HepG2 (cell line): ENCODE measurements around the gene CHST10. TPM values are rescaled to one million over a fixed set of nuclear protein-coding genes. Genes with fewer than 3 reads are reported as not detected.

ENCODE experiments used
- ATAC-seq: fragments of 200-7000 bp; cut with Tn5 transposase; 3 replicates; pipeline ENCODE4 v1.9.1; 2020; ENCODE audit warnings: mild to moderate bottlenecking, moderate library complexity
- BruUV-seq: library from RNA; stranded (reverse); fragments of 400-500 nt; replicated peaks from 2 replicates; lab custom pipeline; 2021; lab: Mats Ljungman, UMichigan
- CTCF ChIA-PET: fragments of 300-600 bp; formaldehyde crosslinking; extraction: SDS; loops from one replicate; lab custom pipeline; 2021; ENCODE audit warnings: low total read pairs, inconsistent platforms, low intra/inter-chr PET ratio; lab: Yijun Ruan, JAX
- POLR2A ChIA-PET: fragments of 350-600 bp; sonication (Branson Sonifier 250); formaldehyde crosslinking; loops from one replicate; lab custom pipeline; 2020; ENCODE audit warnings: antibody characterized with exemption, inconsistent platforms; lab: Yijun Ruan, JAX
- DNase-seq: peaks from one replicate; pipeline ENCODE4 v3.0.0-alpha.2; 2015; ENCODE audit warnings: low spot score
- FAIRE-seq: peaks from 3 replicates; lab custom pipeline; 2011; peaks lifted over from hg19 to GRCh38; lab: Jason Lieb, UNC
- H2AFZ ChIP-seq: one replicate; pipeline ENCODE4 v1.6.1; 2011; ENCODE audit warnings: low read length, inconsistent platforms
- H3K27ac ChIP-seq: fragments of 300-600 bp; 3 replicates; pipeline ENCODE4 v1.8.0; 2011; ENCODE audit warnings: mixed run types, mild to moderate bottlenecking, mixed read lengths, low read length, inconsistent platforms; ENCODE audit not compliant: insufficient read depth; ENCODE audit errors: extremely low read length
- H3K27me3 ChIP-seq, 2 experiments: fragments of 200-600 bp in 1 of 2; 2 replicates in 1 of 2; 3 replicates in 1 of 2; pipeline versions ENCODE4 v1.6.0 to v1.8.0; 2011; ENCODE audit warnings: low read length in 2 of 2, mild to moderate bottlenecking in 2 of 2, moderate library complexity in 2 of 2, inconsistent platforms in 1 of 2; ENCODE audit not compliant: insufficient read depth in 2 of 2, control insufficient read depth in 1 of 2
- H3K36me3 ChIP-seq, 2 experiments: fragments of 200-600 bp in 1 of 2; replicated peaks in 1 of 2; 2 replicates in 1 of 2; 3 replicates in 1 of 2; pipeline versions ENCODE4 v1.5.1 to v1.8.0; 2011; ENCODE audit warnings: low read length in 2 of 2, inconsistent platforms in 1 of 2; ENCODE audit not compliant: insufficient read depth in 2 of 2, control insufficient read depth in 1 of 2
- H3K4me1 ChIP-seq: 2 replicates; pipeline ENCODE4 v1.5.1; 2012; ENCODE audit warnings: low read length, inconsistent platforms; ENCODE audit not compliant: insufficient read depth
- H3K4me2 ChIP-seq: 2 replicates; pipeline ENCODE4 v1.6.0; 2011; ENCODE audit warnings: low read depth, low read length, inconsistent platforms
- H3K4me3 ChIP-seq, 3 experiments: fragments of 200-600 bp in 1 of 3; sonication (generic), shearing (Covaris generic) in 1 of 3; replicated peaks in 1 of 3; 2 replicates each; pipeline ENCODE4 v1.5.1; 2011 to 2016; ENCODE audit warnings: low read length in 3 of 3, inconsistent platforms in 2 of 3, low read depth in 2 of 3, mild to moderate bottlenecking in 2 of 3, control low read depth in 1 of 3, mixed read lengths in 1 of 3; ENCODE audit not compliant: insufficient read depth in 1 of 3
- H3K79me2 ChIP-seq: one replicate; pipeline ENCODE4 v1.6.1; 2011; ENCODE audit warnings: low read length, inconsistent platforms; ENCODE audit not compliant: insufficient read depth
- H3K9ac ChIP-seq: 2 replicates; pipeline ENCODE4 v1.6.0; 2011; ENCODE audit warnings: mild to moderate bottlenecking, low read depth, low read length, inconsistent platforms; ENCODE audit not compliant: insufficient read depth
- H3K9me3 ChIP-seq: 2 replicates; pipeline ENCODE4 v1.5.1; 2012; ENCODE audit warnings: mild to moderate bottlenecking, low read length
- H4K20me1 ChIP-seq: 2 replicates; pipeline ENCODE4 v1.6.0; 2011; ENCODE audit warnings: inconsistent platforms, mild to moderate bottlenecking, low read length, moderate library complexity; ENCODE audit not compliant: insufficient read depth
- BORCS8-MEF2B ChIP-seq: sonication (generic); formaldehyde crosslinking; IDR thresholded peaks from 2 replicates; pipeline ENCODE4 v1.8.0; 2022; ENCODE audit warnings: mild to moderate bottlenecking, missing genetic modification reagents
- HHEX ChIP-seq: IDR thresholded peaks from 2 replicates; pipeline ENCODE4 v1.6.1; 2016; ENCODE audit warnings: control low read depth
- MIXL1 ChIP-seq: IDR thresholded peaks from 2 replicates; pipeline ENCODE4 v1.6.1; 2016
- RFX5 ChIP-seq: IDR thresholded peaks from 2 replicates; pipeline ENCODE4 v1.6.1; 2011; ENCODE audit warnings: low read depth, low read length, improper control_type of control experiment
- SMAD3 ChIP-seq: sonication (generic); formaldehyde crosslinking; IDR thresholded peaks from 2 replicates; pipeline ENCODE4 v1.4.0; 2020; ENCODE audit warnings: missing genetic modification reagents
- SP1 ChIP-seq, 2 experiments: fragments of 450-650 bp in 1 of 2; sonication (generic) in 1 of 2; formaldehyde crosslinking in 1 of 2; IDR thresholded peaks; 2 replicates each; pipeline versions ENCODE4 v1.4.0 to v1.6.1; 2016 to 2020; ENCODE audit warnings: missing genetic modification reagents in 1 of 2
- SP140L ChIP-seq: sonication (generic); formaldehyde crosslinking; IDR thresholded peaks from 2 replicates; pipeline ENCODE4 v1.4.0; 2020; ENCODE audit warnings: missing genetic modification reagents, borderline replicate concordance
- SP4 ChIP-seq: sonication (generic); formaldehyde crosslinking; IDR thresholded peaks from 2 replicates; pipeline ENCODE4 v1.8.1; 2023; ENCODE audit warnings: mild to moderate bottlenecking, missing genetic modification reagents
- ZFP36L2 ChIP-seq: sonication (generic); formaldehyde crosslinking; IDR thresholded peaks from 2 replicates; pipeline ENCODE4 v1.4.0; 2020; ENCODE audit warnings: missing genetic modification reagents
- ZFYVE20 ChIP-seq: sonication (generic); formaldehyde crosslinking; IDR thresholded peaks from 2 replicates; pipeline ENCODE4 v1.8.0; 2023; ENCODE audit warnings: low read depth, mild to moderate bottlenecking, moderate library complexity, missing genetic modification reagents, borderline replicate concordance
- ZIK1 ChIP-seq: sonication (generic); formaldehyde crosslinking; IDR thresholded peaks from 2 replicates; pipeline ENCODE4 v1.5.0; 2020; ENCODE audit warnings: mild to moderate bottlenecking, low read depth, missing genetic modification reagents, borderline replicate concordance
- ZMYM2 ChIP-seq: sonication (generic); formaldehyde crosslinking; IDR thresholded peaks from 2 replicates; pipeline ENCODE4 v1.8.0; 2022; ENCODE audit warnings: mild to moderate bottlenecking, missing genetic modification reagents
- ZNF282 ChIP-seq: fragments of 450-650 bp; IDR thresholded peaks from 2 replicates; pipeline ENCODE4 v1.6.1; 2018; ENCODE audit not compliant: partially characterized antibody
- ZNF713 ChIP-seq: sonication (generic); formaldehyde crosslinking; IDR thresholded peaks from 2 replicates; pipeline ENCODE4 v1.4.0; 2020; ENCODE audit warnings: mild to moderate bottlenecking, missing genetic modification reagents
- ZNF773 ChIP-seq: sonication (generic); formaldehyde crosslinking; IDR thresholded peaks from 2 replicates; pipeline ENCODE4 v1.4.0; 2020; ENCODE audit warnings: missing genetic modification reagents, borderline replicate concordance
- WGBS: methylation state at CpG from one replicate; pipeline ENCODE4 v1.1.6; 2017; ENCODE audit warnings: low lambda C conversion rate; 5-methylcytosine and 5-hydroxymethylcytosine counted together
- in situ Hi-C: cut with HindIII; loops from 2 replicates; pipeline ENCODE4 v1.10.0; 2017; ENCODE audit warnings: low pct_unique_long_range_greater_than_20kb; ENCODE audit not compliant: extremely low pct_ligation_motif_present
- intact Hi-C: fragments of 100-400 bp; cut with micrococcal nuclease; formaldehyde crosslinking; loops from one replicate; pipeline ENCODE4 v1.10.0; 2022; ENCODE audit not compliant: unreplicated experiment
- polyA plus RNA-seq, 8 experiments: library from polyadenylated mRNA; depleted of rRNA in 3 of 8; stranded (reverse) in 7 of 8; unstranded in 1 of 8; fragments of >200 nt; fragmentation: Illumina TruSeq in 4 of 8; extraction: Trizol in 4 of 8; gene quantifications; 2 replicates each; pipeline versions ENCODE4 v1.2.1 to v1.2.3, GENCODE V29; 2011 to 2016; ENCODE audit warnings: low read depth in 4 of 8, missing spikeins in 1 of 8, mixed read lengths in 1 of 8; ENCODE audit not compliant: insufficient read depth in 1 of 8
- total RNA-seq, 5 experiments: library from RNA; depleted of rRNA; stranded (reverse); fragments of >200 nt; fragmentation: Illumina TruSeq; extraction: Trizol; gene quantifications; 2 replicates each; pipeline ENCODE4 v1.2.3, GENCODE V29; 2016; ENCODE audit warnings: low read depth in 1 of 5
- TF ChIP-seq, protein P1 (sequence below): sonication (generic); formaldehyde crosslinking; IDR thresholded peaks from 2 replicates; pipeline ENCODE4 v1.8.1; 2023; ENCODE audit warnings: mild to moderate bottlenecking, moderate library complexity, missing genetic modification reagents
- TF ChIP-seq, protein P2 (sequence below): sonication (generic); formaldehyde crosslinking; IDR thresholded peaks from 2 replicates; pipeline ENCODE4 v1.4.0; 2020; ENCODE audit warnings: mild to moderate bottlenecking, missing genetic modification reagents
- TF ChIP-seq, protein P3 (sequence below): sonication (generic); formaldehyde crosslinking; IDR thresholded peaks from 2 replicates; pipeline ENCODE4 v1.8.1; 2023; ENCODE audit warnings: mild to moderate bottlenecking, missing genetic modification reagents
- TF ChIP-seq, protein P4 (sequence below): sonication (generic); formaldehyde crosslinking; IDR thresholded peaks from 2 replicates; pipeline ENCODE4 v1.8.1; 2023; ENCODE audit warnings: mild to moderate bottlenecking, missing genetic modification reagents, borderline replicate concordance

The CHST10 gene
- total and polyA plus RNA-seq, 2 of the 13 experiments (the other 11 are each of a cell fraction or from before 2014, with no cell fraction given), result 10.5 to 14.2 TPM

GRCh38 chr2:100397976-100398375, 19.5 kb downstream of the CHST10 start:
- TF ChIP-seq SP4 (CRISPR knock-in tag) (no peak), RFX5 (no peak), ZNF713 (CRISPR knock-in tag) (no peak), ZFYVE20 (CRISPR knock-in tag) (no peak), ZFP36L2 (CRISPR knock-in tag) (no peak), BORCS8-MEF2B (CRISPR knock-in tag) (no peak), HHEX (CRISPR knock-in tag) (no peak), SP140L (CRISPR knock-in tag) (no peak), ZNF773 (no peak), ZNF282 (no peak), ZMYM2 (no peak), SMAD3 (CRISPR knock-in tag) (no peak), SP1 (IDR thresholded peaks at IDR 0.05) (no peak), SP1 (CRISPR knock-in tag; IDR thresholded peaks at IDR 0.05) (no peak), ZIK1 (CRISPR knock-in tag) (no peak), MIXL1 (CRISPR knock-in tag) (no peak)
- TF ChIP-seq, protein P1, sequence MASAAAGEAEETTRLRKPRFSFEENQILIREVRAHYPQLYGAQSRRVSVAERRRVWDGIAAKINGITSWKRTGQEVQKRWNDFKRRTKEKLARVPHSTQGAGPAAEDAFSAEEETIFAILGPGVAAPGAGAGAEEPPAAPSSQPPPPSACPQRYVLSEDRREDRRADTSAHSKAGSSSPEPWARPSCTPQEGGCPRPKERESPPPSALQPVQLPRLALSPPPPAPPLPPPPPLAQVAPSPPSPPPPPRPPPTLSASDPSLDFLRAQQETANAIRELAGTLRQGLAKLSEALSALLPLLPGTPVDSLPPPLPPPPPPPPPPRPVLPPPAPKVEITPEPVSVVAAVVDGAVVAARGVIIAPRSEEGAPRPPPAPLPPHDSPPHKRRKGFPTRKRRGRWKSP (CRISPR knock-in tag), result no peak
- TF ChIP-seq, protein P2, sequence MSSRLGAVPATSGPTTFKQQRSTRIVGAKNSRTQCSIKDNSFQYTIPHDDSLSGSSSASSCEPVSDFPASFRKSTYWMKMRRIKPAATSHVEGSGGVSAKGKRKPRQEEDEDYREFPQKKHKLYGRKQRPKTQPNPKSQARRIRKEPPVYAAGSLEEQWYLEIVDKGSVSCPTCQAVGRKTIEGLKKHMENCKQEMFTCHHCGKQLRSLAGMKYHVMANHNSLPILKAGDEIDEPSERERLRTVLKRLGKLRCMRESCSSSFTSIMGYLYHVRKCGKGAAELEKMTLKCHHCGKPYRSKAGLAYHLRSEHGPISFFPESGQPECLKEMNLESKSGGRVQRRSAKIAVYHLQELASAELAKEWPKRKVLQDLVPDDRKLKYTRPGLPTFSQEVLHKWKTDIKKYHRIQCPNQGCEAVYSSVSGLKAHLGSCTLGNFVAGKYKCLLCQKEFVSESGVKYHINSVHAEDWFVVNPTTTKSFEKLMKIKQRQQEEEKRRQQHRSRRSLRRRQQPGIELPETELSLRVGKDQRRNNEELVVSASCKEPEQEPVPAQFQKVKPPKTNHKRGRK, result no peak
- TF ChIP-seq, protein P3, sequence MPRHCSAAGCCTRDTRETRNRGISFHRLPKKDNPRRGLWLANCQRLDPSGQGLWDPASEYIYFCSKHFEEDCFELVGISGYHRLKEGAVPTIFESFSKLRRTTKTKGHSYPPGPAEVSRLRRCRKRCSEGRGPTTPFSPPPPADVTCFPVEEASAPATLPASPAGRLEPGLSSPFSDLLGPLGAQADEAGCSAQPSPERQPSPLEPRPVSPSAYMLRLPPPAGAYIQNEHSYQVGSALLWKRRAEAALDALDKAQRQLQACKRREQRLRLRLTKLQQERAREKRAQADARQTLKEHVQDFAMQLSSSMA (CRISPR knock-in tag), result no peak
- TF ChIP-seq, protein P4, sequence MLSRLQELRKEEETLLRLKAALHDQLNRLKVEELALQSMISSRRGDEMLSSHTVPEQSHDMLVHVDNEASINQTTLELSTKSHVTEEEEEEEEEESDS (CRISPR knock-in tag), result no peak
- POLR2A ChIA-PET, result no interaction called here
- DNase-seq (no peak), ATAC-seq (no peak), FAIRE-seq (no peak)
- Histone ChIP-seq H3K79me2 (no peaks in the 10 kb centered on the region), H3K4me1 (no peaks in the 10 kb centered on the region), H3K27me3 (no peaks in the 10 kb centered on the region), H2AFZ (no peak overlapping the region), H4K20me1 (no peaks in the 10 kb centered on the region), H3K9ac (no peak overlapping the region), H3K9me3 (no peaks in the 10 kb centered on the region), H3K4me2 (no peak overlapping the region), H3K4me3 (no peak overlapping the region), H3K27ac (no peak overlapping the region), H3K36me3 (peaks cover 19 to 25% of the 10 kb centered on the region in 2 experiments; a peak in 4 of 5 replicates)
- in situ Hi-C loops (loop anchor here (25.0 kb wide), 1 partner anchor 836 kb away; no protein-coding TSS in a partner anchor), intact Hi-C loops (no loop called here)
- CTCF ChIA-PET, result no interaction called here
- 93% methylated on average over 9 of the region's 9 CpGs for WGBS
- BruUV-seq, result no TSS peak
